LNCaP clone FGC (cell line): Measurements from ENCODE around the gene PRKAG1.

Experiments used
- DNase-seq: peaks from one replicate; pipeline ENCODE4 v3.0.0-alpha.2; 2011; ENCODE audit warnings: low read depth
- H3K4me3 ChIP-seq: 2 replicates; pipeline ENCODE4 v1.5.1; 2011; ENCODE audit warnings: mild to moderate bottlenecking, low read depth, low read length, control low read depth
- TF ChIP-seq, protein P1 (sequence below): IDR thresholded peaks from 2 replicates; pipeline ENCODE4 v1.5.1; 2012; ENCODE audit warnings: mild to moderate bottlenecking; ENCODE audit not compliant: control insufficient read depth, insufficient read depth; ENCODE audit errors: extremely low read depth

PRKAG1 gene

DNA sequence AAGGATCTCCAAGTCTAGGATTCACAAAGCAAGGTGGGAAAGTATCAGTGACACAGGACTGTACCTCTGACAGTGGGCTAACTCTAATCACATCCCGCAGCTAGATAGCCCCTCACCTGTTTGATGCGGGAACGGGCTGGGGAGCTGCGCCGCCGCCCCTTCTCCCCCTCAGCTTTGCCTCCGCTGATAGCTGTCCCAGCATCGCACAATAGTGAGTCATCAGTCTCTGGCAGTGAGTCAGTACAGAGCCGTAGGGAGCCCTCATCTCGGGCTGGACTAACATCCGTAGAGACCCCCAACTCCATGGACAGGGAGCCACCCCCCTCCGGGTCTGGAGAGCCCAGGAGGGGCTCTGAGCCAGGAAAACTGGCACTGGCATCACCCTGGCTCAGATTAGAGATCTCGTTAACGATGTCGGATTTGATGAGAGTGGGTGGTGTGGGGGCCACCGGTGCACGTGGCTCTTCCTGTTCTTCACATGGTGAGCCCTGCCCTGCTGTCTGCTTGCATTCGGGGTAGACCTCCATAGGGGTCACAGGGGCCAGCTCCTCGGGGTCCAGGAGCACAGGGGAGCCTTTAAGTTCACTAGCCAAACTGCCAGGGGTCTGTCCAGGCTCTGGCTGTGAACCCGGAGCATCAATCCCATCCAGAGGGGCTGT is 31.1 kb upstream of the PRKAG1 start:
- TF ChIP-seq, protein P1, sequence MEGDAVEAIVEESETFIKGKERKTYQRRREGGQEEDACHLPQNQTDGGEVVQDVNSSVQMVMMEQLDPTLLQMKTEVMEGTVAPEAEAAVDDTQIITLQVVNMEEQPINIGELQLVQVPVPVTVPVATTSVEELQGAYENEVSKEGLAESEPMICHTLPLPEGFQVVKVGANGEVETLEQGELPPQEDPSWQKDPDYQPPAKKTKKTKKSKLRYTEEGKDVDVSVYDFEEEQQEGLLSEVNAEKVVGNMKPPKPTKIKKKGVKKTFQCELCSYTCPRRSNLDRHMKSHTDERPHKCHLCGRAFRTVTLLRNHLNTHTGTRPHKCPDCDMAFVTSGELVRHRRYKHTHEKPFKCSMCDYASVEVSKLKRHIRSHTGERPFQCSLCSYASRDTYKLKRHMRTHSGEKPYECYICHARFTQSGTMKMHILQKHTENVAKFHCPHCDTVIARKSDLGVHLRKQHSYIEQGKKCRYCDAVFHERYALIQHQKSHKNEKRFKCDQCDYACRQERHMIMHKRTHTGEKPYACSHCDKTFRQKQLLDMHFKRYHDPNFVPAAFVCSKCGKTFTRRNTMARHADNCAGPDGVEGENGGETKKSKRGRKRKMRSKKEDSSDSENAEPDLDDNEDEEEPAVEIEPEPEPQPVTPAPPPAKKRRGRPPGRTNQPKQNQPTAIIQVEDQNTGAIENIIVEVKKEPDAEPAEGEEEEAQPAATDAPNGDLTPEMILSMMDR = no peak
- no peak for DNase-seq
- H3K4me3 ChIP-seq = no peak overlapping the region

DNA sequence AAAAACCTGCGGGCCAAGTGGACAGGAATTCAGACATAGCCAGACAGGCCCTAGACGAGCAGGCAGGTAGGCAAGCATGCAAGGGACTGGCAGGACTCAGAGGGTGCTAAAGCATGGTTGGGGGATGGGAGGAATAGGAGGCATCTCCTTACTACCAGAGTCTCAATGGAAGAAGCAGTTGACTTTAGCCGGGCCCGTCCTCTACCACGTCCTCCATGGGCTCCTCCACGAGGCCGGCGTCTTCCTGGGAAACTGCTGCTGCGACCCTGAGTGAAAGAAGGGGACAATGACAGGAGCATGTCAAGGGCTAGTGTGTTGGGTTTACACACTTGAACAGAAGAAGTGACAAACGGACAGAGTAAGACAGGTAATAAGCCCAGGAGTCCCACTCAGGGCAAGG is 30.4 kb upstream of the PRKAG1 start:
- H3K4me3 ChIP-seq = no peak overlapping the region
- no peak for DNase-seq
- TF ChIP-seq, protein P1 = no peak

DNA sequence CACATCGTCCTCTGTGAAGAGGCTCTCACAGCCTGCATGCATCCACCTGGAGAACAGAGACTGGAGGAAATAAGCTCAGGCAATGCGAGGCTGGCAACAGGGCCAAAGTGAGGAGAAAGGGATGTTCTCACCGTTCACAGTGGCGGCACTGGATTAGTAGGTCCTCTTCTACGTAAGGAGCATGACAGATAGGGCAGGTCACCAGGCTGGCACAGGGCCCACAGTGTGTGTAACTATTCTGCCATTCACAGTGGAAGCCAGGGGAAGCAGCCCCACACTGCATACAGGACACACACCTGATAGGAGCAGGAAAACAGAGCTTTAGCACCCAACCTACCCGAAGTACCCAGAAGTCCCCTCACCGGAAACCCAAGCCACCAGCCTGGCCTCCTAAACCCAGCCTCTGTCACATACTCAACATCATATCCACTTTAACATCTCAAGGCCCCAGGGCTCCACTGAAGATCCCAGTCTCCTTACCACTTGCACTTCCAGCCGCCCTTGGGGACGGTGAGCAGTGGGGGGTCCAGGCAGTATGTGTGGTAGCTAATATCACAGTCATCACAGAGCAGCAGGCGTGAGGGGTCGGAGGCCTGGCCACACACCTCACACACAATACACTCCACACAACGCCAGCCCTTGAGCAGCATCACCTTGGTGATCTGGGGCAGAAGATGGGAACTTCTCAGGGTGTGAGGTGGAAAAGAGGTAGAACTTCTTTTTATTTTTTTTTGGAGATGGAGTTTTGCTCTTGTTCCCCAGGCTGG is 27.7 kb upstream of the PRKAG1 start:
- TF ChIP-seq, protein P1 = no peak
- no peak for DNase-seq
- H3K4me3 ChIP-seq = no peak overlapping the region

DNA sequence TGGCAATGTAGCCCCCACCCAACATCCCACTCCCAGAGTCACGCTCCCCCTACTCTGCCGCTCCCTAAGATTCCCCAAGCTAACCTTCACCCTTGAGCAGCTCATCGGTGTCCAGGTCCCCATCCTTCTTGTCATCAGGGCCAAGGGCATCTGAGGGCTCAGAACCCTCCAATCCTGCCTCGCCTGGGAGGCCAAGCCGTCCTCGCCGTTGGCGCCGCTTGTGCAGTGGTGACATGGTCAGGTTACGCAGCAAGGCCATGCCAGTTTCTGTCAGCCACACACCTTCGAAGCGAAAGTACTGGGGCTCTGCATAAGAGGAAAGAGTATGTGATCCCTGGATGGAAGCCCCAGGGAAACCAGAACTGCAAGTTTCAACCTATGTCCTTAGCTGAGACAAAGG is 26.1 kb upstream of the PRKAG1 start:
- TF ChIP-seq, protein P1 = no peak
- no peak for DNase-seq
- no peak overlapping the region for H3K4me3 ChIP-seq

DNA sequence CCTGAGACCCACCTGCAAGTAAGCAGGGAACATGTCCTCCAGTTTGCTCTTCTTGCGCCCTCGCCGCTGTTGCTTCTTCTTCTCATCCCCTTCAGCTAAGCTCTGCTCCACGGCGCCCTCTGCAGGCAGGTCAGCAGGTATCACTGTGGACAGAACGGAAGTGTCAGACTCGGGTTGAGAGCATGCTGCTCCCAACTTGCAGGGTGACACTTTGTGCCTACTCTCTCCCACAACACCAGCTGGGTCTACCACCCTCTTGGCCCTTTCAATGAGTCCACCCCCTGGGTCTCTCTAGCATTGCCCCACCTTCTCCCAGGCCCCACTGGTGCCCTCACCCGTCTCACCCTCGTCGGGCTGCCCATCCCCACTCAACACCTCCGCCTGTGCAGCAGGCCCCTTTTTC is 25.3 kb upstream of the PRKAG1 start:
- TF ChIP-seq, protein P1 = peak; percentile 75
- DNase-seq = no peak

DNA sequence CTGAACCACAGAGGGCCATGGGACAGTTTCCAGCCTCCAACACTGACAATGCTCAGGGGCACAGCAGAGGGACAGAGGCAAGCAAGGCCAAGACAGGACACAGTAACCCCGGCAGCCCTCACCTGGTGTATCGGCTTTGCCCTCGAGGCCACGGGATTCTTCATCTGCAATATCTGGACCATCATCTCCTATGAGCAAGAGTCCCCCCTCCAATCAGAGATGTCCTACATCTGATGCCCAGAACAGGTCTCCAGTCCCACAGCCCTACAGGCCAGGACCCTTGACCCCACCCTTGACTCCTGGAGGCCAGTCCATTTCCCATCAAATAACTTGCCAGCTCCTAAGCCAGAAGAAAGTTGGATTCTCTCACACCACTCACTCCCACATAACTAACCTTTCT is 24.7 kb upstream of the PRKAG1 start:
- no peak overlapping the region for H3K4me3 ChIP-seq
- TF ChIP-seq, protein P1 = no peak
- no peak for DNase-seq

More for the DNA sequence above, 25.3 kb upstream of the PRKAG1 start:
- no peak overlapping the region for H3K4me3 ChIP-seq
